Inferior parietal cortex (tissue), 1 donor: ENCODE results near the gene PITPNM2.

Experiments
- DNase-seq: peaks from one replicate; pipeline ENCODE4 v3.0.0-alpha.2; 2016; ENCODE audit errors: extremely low spot score

PITPNM2 gene

GRCh38 chr12:123143736-123144461 is 7.0 kb downstream of the PITPNM2 start:
- DNase-seq = no peak

- no peak for DNase-seq
Observed at GRCh38 chr12:123142921-123143735, 7.8 kb downstream of the PITPNM2 start.

GRCh38 chr12:123142518-123142840 is 8.4 kb downstream of the PITPNM2 start:
- no peak for DNase-seq

GRCh38 chr12:123141615-123142517 is 9.0 kb downstream of the PITPNM2 start:
- no peak for DNase-seq

GRCh38 chr12:123140676-123141614 is 9.9 kb downstream of the PITPNM2 start:
- no peak for DNase-seq

- DNase-seq = no peak
Observed at GRCh38 chr12:123139926-123140675, 10.8 kb downstream of the PITPNM2 start.

- DNase-seq = no peak
Observed at GRCh38 chr12:123135688-123136087, 15.2 kb downstream of the PITPNM2 start.

- DNase-seq = no peak
Observed at GRCh38 chr12:123134826-123135225, 16.1 kb downstream of the PITPNM2 start.

- DNase-seq = no peak
Observed at GRCh38 chr12:123134271-123134671, 16.6 kb downstream of the PITPNM2 start.

GRCh38 chr12:123133701-123134100 is 17.2 kb downstream of the PITPNM2 start:
- no peak for DNase-seq

- no peak for DNase-seq
Observed at GRCh38 chr12:123132951-123133619, 17.8 kb downstream of the PITPNM2 start.

GRCh38 chr12:123131879-123132402 is 18.9 kb downstream of the PITPNM2 start:
- no peak for DNase-seq

- no peak for DNase-seq
Observed at GRCh38 chr12:123131291-123131832, 19.5 kb downstream of the PITPNM2 start.

GRCh38 chr12:123129621-123130020 is 21.3 kb downstream of the PITPNM2 start:
- DNase-seq = no peak

- no peak for DNase-seq
Observed at GRCh38 chr12:123127182-123127495, 23.8 kb downstream of the PITPNM2 start.

GRCh38 chr12:123126294-123127181 is 24.4 kb downstream of the PITPNM2 start:
- no peak for DNase-seq

- DNase-seq = no peak
Observed at GRCh38 chr12:123122626-123123025, 28.3 kb downstream of the PITPNM2 start.

GRCh38 chr12:123121670-123122069 is 29.2 kb downstream of the PITPNM2 start:
- no peak for DNase-seq
